VCaP (cell line): Measurements from ENCODE around the gene CFAP74.

Source experiments
- H3K27ac ChIP-seq: fragments of 450-650 bp; 2 replicates; pipeline ENCODE4 v1.5.1; 2017
- CTCF ChIP-seq: fragments of 450-650 bp; conservative IDR thresholded peaks from 2 replicates; pipeline ENCODE4 v1.5.1; 2017; ENCODE audit warnings: mild to moderate bottlenecking, moderate library complexity

Gene CFAP74

GRCh38 chr1:1889847-1890505 is 113.6 kb downstream of the CFAP74 start:
- no peak for TF ChIP-seq CTCF
- H3K27ac ChIP-seq = peak overlapping the region; percentile 98

DNA sequence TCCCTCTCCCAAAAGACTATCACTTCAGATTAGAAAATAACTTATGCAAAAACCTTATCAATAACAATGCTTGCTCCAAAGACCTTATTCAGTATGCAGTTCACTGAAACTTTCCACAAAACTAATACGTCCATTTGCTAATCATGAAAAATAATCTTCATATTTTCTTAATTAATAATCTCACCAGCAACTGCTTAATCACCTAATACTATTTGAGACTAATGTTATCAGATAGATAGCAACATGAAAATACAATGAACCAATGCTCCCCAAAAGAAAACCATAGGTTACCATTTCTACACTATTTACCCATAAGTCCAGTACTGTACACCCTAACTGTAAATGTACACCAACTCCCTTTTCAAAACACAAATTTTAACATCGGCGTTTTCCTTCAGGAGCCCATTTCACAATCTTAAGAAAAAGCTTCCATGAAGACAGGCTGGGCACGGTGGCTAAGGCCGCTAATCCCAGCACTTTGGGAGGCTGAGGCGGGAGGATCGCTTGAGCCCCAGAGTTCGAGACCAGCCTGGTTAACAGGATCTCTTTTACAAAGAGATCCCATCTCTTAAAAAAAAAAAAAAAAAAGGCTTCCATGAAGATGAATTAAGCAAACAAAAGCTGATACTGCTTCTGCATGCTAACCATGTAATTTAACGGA is 114.4 kb downstream of the CFAP74 start:
- H3K27ac ChIP-seq = peak overlapping the region; percentile 98

DNA sequence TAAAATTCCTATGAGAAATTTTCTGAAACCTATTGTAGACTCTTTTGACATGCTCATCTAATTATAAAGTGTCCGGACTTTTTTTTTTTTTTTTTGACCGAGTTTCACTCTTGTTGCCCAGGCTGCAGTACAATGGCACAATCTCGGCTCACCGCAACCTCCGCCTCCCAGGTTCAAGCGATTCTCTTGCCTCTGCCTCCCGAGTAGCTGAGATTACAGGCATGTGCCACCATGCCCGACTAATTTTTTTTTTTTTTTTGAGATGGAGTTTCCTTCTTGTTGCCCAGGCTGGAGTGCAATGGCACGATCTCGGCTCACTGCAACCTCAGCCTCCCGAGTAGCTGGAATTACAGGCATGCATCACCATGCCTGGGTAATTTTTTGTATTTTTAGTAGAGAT is 119.7 kb downstream of the CFAP74 start:
- H3K27ac ChIP-seq = peak overlapping the region; percentile 40

More for the DNA sequence above, 114.4 kb downstream of the CFAP74 start:
- TF ChIP-seq CTCF = no peak

DNA sequence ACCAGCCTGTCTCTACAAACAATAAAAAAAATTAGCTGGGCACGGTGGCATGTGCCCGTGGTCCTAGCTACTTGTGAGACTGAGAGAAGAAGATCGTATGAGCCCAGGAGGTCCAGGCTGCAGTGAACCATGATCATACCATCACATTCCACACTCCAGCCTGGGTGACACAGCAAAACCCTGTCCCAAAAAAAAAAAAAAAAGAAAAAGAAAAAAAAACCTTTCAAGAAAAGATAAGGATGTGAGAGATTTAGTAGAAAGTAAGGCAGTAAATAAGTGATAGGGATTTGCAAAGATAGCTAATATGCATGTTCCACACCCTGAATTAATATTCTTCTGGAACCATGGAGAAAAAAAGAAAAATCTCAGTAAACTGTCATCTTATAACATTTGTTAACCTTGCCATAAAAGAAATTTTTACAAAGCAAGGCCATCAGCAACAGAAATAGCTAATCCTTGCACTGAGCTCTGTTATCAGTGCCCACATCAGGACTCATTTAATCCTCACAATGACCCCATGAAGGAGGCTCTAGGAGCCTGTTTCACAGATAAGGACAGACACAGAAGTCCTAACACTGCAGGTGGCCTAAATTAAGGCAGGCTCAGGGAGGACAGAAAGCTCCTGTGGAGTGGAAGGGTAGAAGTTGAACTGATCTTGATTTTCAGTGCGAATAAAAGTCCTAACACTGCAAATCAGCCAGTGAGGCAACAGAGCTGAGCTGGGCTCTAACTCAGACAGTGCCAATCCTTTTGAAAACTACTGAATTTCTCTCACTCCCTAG is 120.3 kb downstream of the CFAP74 start:
- peak overlapping the region; percentile 40 for H3K27ac ChIP-seq
- TF ChIP-seq CTCF = no peak

GRCh38 chr1:1881727-1882126 is 121.9 kb downstream of the CFAP74 start:
- TF ChIP-seq CTCF = no peak
- peak overlapping the region; percentile 40 for H3K27ac ChIP-seq

DNA sequence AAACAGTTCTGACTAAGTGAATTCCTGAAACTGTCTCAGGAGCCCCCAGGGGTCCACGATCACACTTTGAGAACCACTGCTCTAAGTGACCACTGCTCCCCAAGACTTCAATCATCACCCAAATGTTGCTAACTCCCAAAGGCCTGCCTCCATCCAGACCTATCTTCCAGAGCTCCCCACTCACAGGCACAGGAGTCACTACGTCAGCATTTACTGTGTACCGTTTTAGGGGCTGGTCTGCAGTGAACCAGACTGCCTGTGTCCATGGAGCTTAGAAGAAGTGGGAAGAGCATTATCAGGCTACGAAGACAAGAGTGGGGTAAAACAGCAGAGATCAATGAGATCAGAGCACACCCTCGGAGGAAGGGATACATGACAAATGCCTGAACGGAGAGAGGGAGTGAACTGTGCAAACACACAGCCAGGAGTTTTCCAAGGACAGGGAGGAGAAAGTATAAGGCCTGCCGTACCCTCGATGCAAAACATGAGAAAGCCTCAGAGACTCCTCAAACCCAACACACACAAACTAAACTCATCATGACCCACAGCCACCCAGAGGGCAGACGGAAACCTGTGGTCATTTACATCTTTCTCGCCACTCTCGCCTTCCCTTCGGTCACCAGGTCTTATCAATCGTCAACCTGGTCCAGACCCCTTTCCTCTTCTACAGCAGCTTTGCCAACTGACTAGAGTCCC is 122.8 kb downstream of the CFAP74 start:
- H3K27ac ChIP-seq = no peak overlapping the region
- TF ChIP-seq CTCF = no peak

- H3K27ac ChIP-seq = no peak overlapping the region
- no peak for TF ChIP-seq CTCF
These were observed 123.6 kb downstream of the CFAP74 start for GRCh38 chr1:1879942-1880341.
